Neural cell (in vitro differentiated cells): ENCODE measurements around the gene GRK3. TPM values are rescaled to one million over a fixed set of nuclear protein-coding genes. Genes with fewer than 3 reads are reported as not detected.

Source experiments
- H2AFZ ChIP-seq: fragments of 200-600, 300-800 bp; sonication (generic), shearing (Covaris generic); 2 replicates; pipeline ENCODE4 v1.6.0; 2014; ENCODE audit warnings: low read depth, mild to moderate bottlenecking, antibody characterized with exemption, low read length, moderate library complexity
- H3F3A ChIP-seq: fragments of 200-600 bp; shearing (Covaris generic); 2 replicates; pipeline ENCODE4 v1.6.1; 2016; ENCODE audit warnings: mild to moderate bottlenecking, moderate library complexity, mixed read lengths, antibody characterized with exemption, low read length; ENCODE audit not compliant: insufficient read depth, poor library complexity, severe bottlenecking
- H3K27ac ChIP-seq: fragments of 200-600, 300-800 bp; sonication (generic), shearing (Covaris generic); 2 replicates; pipeline ENCODE4 v1.5.1; 2014; ENCODE audit warnings: mild to moderate bottlenecking, low read length, moderate library complexity
- H3K27me3 ChIP-seq: fragments of 300-800, 200-600 bp; sonication (generic), shearing (Covaris generic); 2 replicates; pipeline ENCODE4 v1.6.0; 2014; ENCODE audit warnings: mild to moderate bottlenecking, low read depth, low read length, moderate library complexity; ENCODE audit not compliant: insufficient read depth
- H3K36me3 ChIP-seq: fragments of 300-800, 200-600 bp; sonication (generic), shearing (Covaris generic); 2 replicates; pipeline ENCODE4 v1.5.1; 2014; ENCODE audit warnings: mild to moderate bottlenecking, antibody characterized with exemption, low read length, moderate library complexity; ENCODE audit not compliant: insufficient read depth
- H3K4me2 ChIP-seq: fragments of 300-800, 200-600 bp; sonication (generic), shearing (Covaris generic); 2 replicates; pipeline ENCODE4 v1.6.0; 2014; ENCODE audit warnings: mild to moderate bottlenecking, low read length
- H3K4me3 ChIP-seq: fragments of 300-800, 200-600 bp; sonication (generic), shearing (Covaris generic); 2 replicates; pipeline ENCODE4 v1.5.1; 2014; ENCODE audit warnings: mild to moderate bottlenecking, low read length, moderate library complexity
- H3K79me2 ChIP-seq: fragments of 200-600 bp; shearing (Covaris generic); replicated peaks from 2 replicates; pipeline ENCODE4 v1.6.0; 2014; ENCODE audit warnings: mild to moderate bottlenecking, low read length, moderate library complexity; ENCODE audit not compliant: insufficient read depth
- H3K9ac ChIP-seq: fragments of 300-800, 200-600 bp; sonication (generic), shearing (Covaris generic); 2 replicates; pipeline ENCODE4 v1.6.1; 2016; ENCODE audit warnings: mild to moderate bottlenecking, low read length, mixed read lengths
- H3K9me2 ChIP-seq: fragments of 200-600 bp; shearing (Covaris generic); 2 replicates; pipeline ENCODE4 v1.6.1; 2016; ENCODE audit warnings: mild to moderate bottlenecking, low read length, mixed read lengths; ENCODE audit not compliant: insufficient read depth
- H3K9me3 ChIP-seq: fragments of 200-600, 300-800 bp; sonication (generic), shearing (Covaris generic); 2 replicates; pipeline ENCODE4 v1.6.1; 2016; ENCODE audit warnings: mild to moderate bottlenecking, mixed run types, low read length, moderate library complexity, mixed read lengths
- H4K20me1 ChIP-seq: fragments of 200-600 bp; shearing (Covaris generic); 2 replicates; pipeline ENCODE4 v1.6.1; 2016; ENCODE audit warnings: mild to moderate bottlenecking, mixed run types; ENCODE audit not compliant: insufficient read depth
- CTCF ChIP-seq: fragments of 450-650 bp; IDR thresholded peaks from 2 replicates; pipeline ENCODE4 v1.5.1; 2014; ENCODE audit warnings: antibody characterized with exemption, mild to moderate bottlenecking, moderate library complexity; ENCODE audit not compliant: poor library complexity, severe bottlenecking
- EP300 ChIP-seq: fragments of 450-650 bp; conservative IDR thresholded peaks from 2 replicates; pipeline ENCODE4 v1.6.1; 2014; ENCODE audit warnings: antibody characterized with exemption, mild to moderate bottlenecking, moderate library complexity; ENCODE audit not compliant: poor library complexity, severe bottlenecking
- EZH2 ChIP-seq: fragments of 200-600, 300-800 bp; shearing (Covaris generic), sonication (generic); IDR thresholded peaks from 2 replicates; pipeline ENCODE4 v1.6.1; 2014; ENCODE audit warnings: antibody characterized with exemption, low read length, borderline replicate concordance, mild to moderate bottlenecking; ENCODE audit not compliant: insufficient read depth, poor library complexity, severe bottlenecking
- POLR2AphosphoS5 ChIP-seq: IDR thresholded peaks from 2 replicates; pipeline ENCODE4 v1.6.1; 2012
- RAD21 ChIP-seq: fragments of 450-650 bp; conservative IDR thresholded peaks from 2 replicates; pipeline ENCODE4 v1.6.1; 2014; ENCODE audit warnings: antibody characterized with exemption, mild to moderate bottlenecking, moderate library complexity
- SMC3 ChIP-seq: fragments of 450-650 bp; conservative IDR thresholded peaks from 2 replicates; pipeline ENCODE4 v1.6.1; 2014; ENCODE audit warnings: antibody characterized with exemption, mild to moderate bottlenecking, moderate library complexity; ENCODE audit not compliant: poor library complexity
- TAF1 ChIP-seq: IDR thresholded peaks from 2 replicates; pipeline ENCODE4 v1.6.1; 2012; ENCODE audit warnings: low read depth
- polyA plus RNA-seq: library from polyadenylated mRNA; depleted of rRNA; stranded (reverse); fragments of >200 nt; gene quantifications from 2 replicates; pipeline ENCODE4 v1.2.3, GENCODE V29; 2014
- small RNA-seq, 3 experiments: library from RNA; depleted of rRNA; stranded (forward); fragments of <200 nt; gene quantifications; one replicate each; pipeline ENCODE3, GENCODE V24; 2012

Gene GRK3
- polyA plus RNA-seq, 1 donor from 2014 or later, result 9.8 TPM

- H3K79me2 ChIP-seq, result no peaks in the 10 kb centered on the region
- no peaks in the 10 kb centered on the region for H3K9me2 ChIP-seq
- TF ChIP-seq SMC3, result peak; percentile 61
- TF ChIP-seq TAF1, result no peak
- peak; percentile 61 for TF ChIP-seq CTCF
- no peak for TF ChIP-seq EZH2
- TF ChIP-seq RAD21, result peak; percentile 52
- no peak for TF ChIP-seq POLR2AphosphoS5
- TF ChIP-seq EP300, result no peak
- H3K4me2 ChIP-seq, result no peak overlapping the region
- no peaks in the 10 kb centered on the region for H3F3A ChIP-seq
- no peak overlapping the region for H3K27ac ChIP-seq
- H4K20me1 ChIP-seq, result no peaks in the 10 kb centered on the region
- H3K4me3 ChIP-seq, result no peak overlapping the region
- no peaks in the 10 kb centered on the region for H3K27me3 ChIP-seq
- H3K36me3 ChIP-seq, result no peaks in the 10 kb centered on the region
- no peak overlapping the region for H3K9ac ChIP-seq
- no peak overlapping the region for H2AFZ ChIP-seq
- no peaks in the 10 kb centered on the region for H3K9me3 ChIP-seq
These were observed 213.4 kb downstream of the GRK3 start for GRCh38 chr22:25777870-25778269.

Small RNA genes within 50 kb of the gene (small RNA-seq; reads per million reads assigned to genes)
- 0 reads per million in 3 experiments for gene RNA5SP494

Other genes with a start within 250 kb of the GRK3 start
- gene MYO18B, start 177.5 kb downstream of the GRK3 start, polyA plus RNA-seq, result 0.34 and 0.71 TPM in 2 replicates